HG03135 (cell line): ENCODE results near the gene FAM118A.
"Not testable (repeated sequence)": the region's sequence is repeated elsewhere in the genome, so short reads cannot be mapped to it uniquely, and the experiment has no call there.

Source experiments
- ATAC-seq: cut with Tn5 transposase; IDR thresholded peaks from one replicate; pipeline ENCODE4 v1.9.1; 2021; ENCODE audit warnings: mild to moderate bottlenecking, moderate library complexity; ENCODE audit not compliant: unreplicated experiment

The FAM118A gene

GRCh38 chr22:45281010-45281409, 28.7 kb upstream of the FAM118A start:
- no peak for ATAC-seq

DNA sequence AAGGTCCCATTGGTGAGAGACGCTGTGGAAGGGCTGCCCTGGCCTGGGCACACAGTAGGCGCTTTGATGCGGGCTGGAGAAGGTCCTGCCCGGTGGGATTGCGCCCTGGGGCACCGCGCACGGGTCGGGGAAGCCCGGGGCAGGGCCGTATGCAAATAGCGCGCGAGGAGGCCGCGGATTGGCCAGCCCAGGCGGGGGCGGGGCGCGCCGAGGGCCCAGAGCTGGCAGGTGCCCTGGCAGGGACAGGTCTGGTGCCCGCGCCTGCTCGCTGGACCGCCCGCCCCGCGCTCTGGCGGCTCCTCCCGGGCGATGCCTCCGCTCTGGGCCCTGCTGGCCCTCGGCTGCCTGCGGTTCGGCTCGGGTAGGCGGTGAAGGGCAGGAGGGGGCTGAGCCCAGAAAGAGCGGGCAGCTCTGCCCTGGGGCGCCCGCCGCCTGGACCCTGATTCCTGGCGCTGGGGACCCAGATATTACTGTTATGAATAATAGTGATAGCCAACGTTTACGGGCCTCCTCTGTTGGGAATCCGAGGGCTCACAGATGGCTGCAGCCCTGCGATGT, 24.9 kb upstream of the FAM118A start, which contains the start of gene UPK3A:
TSS of gene UPK3A (plus strand) at position 245 of the 558 bp plus-strand sequence. CDS start at position 310, 65 bp downstream.
- no peak for ATAC-seq

DNA sequence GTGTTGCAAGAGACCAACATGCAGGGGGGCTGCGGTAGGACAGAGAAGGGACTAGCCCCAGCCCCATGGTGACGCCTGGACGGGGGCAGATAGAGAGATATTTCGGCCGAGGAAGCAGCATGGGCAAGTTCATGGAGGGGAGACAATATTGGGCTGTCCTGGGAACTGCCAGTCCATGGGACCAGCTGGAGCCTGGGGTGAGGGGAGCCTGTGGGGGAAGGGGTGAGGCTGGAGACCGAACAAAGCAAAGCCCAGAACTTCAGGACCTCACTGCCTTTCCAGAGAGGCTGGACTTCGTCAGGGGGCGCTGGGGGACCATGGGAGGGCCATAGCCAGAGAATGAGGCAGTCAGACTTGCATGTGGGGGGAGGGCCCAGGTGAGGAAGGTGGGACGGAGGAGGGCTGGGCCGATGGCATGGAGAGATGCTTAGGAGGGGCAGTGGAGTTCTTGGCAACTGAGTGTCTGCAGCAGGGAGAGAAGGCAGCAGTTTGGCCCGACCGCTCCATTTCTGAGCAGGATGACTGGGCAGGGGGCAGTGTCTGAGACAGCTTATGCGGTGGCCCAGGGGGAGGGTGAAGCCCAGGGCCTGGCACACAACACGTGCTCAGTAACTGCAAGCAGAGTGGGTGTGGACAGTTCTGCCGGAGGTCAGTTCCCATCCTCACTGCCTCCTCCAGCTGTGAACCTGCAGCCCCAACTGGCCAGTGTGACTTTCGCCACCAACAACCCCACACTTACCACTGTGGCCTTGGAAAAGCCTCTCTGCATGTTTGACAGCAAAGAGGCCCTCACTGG, 24.3 kb upstream of the FAM118A start:
- ATAC-seq: no peak

DNA sequence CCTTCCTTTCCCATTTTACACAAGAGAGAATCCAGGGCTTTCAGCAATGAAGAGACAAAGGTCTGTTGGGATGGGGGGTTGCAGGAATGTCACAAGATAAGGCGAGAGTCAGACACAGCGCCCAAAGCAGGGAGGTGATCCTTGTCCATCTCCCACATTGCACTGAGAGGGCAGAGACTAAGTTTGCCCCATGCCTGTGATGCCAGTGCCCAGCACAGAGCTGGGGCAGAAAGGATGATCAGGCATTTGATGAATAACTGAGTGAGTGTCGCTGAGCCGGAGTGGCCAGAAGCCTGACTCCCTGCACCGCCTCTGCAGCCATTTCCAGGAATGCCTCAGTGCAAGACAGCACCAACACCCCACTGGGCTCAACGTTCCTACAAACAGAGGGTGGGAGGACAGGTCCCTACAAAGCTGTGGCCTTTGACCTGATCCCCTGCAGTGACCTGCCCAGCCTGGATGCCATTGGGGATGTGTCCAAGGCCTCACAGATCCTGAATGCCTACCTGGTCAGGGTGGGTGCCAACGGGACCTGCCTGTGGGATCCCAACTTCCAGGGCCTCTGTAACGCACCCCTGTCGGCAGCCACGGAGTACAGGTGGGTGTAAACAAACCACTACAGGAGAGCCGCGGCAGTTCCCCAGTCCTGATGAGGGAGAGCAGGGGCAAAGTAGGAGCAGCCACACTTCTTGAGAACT, 22.7 kb upstream of the FAM118A start:
- no peak for ATAC-seq

DNA sequence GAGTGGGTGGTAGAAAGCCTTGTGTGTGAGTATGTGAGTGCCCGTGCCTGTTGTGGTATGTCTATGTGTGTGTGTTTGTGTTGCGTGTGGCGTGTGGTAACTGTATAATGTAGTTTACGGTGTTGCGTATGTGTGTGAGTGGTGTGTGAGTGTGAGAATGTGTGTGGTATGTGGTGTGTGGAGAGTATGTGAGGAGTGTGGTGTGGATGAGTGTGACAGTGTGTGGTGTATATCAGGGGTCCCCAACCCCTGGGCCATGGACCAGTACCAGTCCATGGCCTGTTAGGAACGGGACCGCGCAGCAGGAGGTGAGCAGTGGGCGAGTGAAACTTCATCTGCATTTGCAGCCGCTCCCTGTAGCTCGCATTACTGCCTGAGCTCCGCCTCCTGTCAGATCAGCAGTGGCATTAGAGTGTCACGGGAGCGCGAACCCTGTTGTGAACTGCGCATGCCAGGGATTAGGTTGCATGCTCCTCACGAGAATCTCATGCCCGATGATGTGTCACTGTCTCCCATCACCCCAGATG, 19.3 kb upstream of the FAM118A start:
- ATAC-seq: no peak

GRCh38 chr22:45291061-45291930, 18.4 kb upstream of the FAM118A start:
- no peak for ATAC-seq

GRCh38 chr22:45291931-45292290, 17.8 kb upstream of the FAM118A start:
- no peak for ATAC-seq

DNA sequence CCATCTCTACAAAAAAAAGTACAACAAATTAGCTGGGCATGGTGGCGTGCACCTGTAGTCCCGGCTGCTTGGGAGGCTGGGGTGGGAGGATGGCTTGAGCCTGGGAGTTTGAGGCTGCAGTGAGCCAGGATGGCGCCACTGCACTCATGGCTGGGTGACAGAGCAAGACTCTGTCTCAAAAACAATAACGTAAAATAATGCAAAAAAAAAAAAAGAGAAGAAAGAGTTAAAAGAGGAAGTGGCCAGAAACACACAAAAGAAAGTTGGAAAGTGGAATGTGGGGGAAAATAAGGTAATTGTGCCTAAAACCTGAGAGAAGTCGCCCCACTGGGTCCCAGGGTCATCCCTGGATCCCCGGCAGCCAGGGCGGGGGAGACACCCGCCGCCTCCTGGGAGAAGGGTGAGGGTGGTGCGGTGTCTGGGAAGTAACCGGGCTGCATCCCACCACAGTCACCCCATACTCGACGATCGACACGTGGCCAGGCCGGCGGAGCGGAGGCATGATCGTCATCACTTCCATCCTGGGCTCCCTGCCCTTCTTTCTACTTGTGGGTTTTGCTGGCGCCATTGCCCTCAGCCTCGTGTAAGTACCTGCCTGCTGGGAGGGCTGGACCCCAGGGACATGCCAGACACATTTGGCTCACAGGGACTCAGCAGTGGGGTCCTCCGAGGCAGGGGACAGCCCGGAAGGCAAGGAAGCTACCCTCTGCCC, 16.8 kb upstream of the FAM118A start:
- ATAC-seq: no peak

GRCh38 chr22:45294030-45294429, 15.7 kb upstream of the FAM118A start:
- no peak for ATAC-seq

DNA sequence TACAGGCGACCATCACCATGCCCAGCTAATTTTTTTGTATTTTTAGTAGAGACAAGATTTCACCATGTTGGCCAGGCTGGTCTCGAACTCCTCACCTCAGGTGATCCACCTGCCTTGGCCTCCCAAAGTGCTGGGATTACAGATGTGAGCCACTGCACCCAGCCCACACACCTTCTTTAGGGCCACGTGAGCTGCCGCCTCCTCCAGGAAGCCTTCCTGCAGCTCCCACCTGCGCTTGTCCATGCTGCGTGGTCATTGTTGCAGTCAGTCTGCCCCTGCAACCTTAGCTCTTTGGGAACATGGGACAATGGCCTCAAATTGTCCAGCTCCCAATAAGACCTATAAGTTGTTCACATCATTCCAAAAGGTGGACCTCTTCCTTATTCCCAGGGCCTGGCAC, 14.7 kb upstream of the FAM118A start:
- not testable (repeated sequence) for ATAC-seq

- ATAC-seq: no peak
Measured at GRCh38 chr22:45295492-45295891, 14.2 kb upstream of the FAM118A start.

GRCh38 chr22:45296628-45297297, 13.0 kb upstream of the FAM118A start:
- no peak for ATAC-seq

DNA sequence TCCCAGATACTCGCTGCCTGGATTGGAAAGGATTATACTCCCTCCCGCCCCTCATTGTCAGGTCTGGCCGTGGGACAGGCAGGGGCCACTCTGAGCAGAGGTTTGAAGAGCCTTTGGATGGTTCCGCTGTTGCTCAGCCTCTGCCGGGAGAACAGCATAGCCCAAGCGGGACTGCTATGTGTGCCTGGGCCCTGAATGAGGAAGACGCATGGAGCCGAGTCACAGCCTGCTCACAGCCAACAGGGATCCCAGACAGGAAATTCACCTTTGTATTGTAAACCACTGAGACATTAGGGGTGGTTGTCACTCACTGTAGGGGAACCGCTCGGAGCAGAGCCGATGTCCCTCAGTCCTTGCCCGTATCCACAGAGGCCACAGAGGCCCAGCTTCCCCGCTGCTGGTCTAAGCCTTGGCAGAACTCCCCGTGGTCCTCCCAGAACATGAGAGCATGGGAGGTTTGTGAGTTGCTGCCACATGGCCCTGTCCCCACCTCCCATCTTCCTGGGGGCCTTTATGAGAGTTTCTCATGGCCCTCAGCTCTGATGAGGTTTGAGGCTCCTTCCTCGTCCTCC, 10.7 kb upstream of the FAM118A start:
- no peak for ATAC-seq

GRCh38 chr22:45302751-45303150, 7.0 kb upstream of the FAM118A start:
- ATAC-seq: no peak

DNA sequence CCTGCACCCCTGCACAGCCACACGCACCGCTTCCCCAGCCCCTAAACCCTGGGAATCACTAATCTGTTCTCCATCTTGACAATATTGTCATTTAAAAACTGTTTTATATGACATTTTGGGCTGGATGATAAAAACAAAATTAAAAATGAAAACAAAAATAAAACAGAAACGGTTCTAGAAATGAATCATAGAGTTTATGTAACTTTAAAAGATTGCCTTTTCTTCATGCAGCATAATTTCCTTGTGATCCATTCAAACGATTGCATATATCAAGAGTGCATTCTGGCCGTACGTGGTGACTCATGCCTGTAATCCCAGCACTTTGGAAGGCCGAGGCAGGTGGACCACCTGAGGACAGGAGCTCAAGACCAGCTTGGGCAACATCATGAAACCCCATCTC, 6.6 kb upstream of the FAM118A start:
- no peak for ATAC-seq

DNA sequence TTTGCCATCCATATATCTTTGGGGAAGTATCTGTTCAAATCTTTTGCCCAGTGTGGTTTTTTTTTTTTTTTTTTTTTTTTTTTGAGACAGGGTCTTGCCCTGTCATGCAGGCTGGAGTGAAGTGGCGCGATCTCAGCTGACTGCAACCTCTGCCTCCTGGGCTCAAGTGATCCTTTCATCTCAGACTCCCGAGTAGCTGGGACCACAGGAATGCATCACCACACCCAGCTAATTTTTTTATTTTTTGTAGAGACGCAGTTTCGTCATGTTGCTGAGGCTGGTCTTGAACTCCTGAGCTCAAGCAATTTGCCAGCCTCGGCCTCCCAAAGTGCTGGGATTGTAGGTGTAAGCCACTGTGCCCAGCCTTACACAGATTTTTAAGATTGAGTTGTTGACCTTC, 4.8 kb upstream of the FAM118A start:
- ATAC-seq: no peak

GRCh38 chr22:45305456-45306075, 4.2 kb upstream of the FAM118A start:
- no peak for ATAC-seq

- no peak for ATAC-seq
Measured at GRCh38 chr22:45306139-45306538, 3.6 kb upstream of the FAM118A start.

DNA sequence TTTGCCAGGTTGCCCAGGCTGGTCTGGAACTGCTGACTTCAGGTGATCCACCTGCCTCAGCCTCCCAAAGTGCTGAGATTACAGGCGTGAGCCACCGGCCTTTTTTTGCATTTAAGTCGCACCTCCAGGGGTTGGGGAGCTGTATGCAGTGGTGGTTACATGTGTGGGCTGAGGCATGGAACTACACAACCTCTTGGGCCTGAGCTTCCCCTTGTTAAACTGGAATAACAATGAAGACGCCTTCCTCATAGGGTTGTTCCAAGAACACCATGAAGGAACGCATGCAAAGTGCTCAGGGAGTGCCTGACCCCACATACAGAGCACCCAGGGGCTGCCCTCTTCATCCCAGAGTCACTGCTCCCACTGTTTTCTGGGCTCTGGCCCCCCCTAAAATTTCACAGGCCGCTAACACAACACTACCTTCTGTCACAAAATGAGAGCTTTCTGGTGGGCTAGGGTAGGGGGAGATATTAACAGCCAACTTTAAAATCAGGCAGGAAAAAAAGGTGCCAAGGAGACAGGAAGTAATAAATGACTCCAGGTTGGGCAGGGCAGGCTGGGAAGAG, 1.3 kb upstream of the FAM118A start:
- ATAC-seq: no peak
